ENCODE results near the gene PRKD2. TPM values are rescaled to one million over a fixed set of nuclear protein-coding genes. Genes with fewer than 3 reads are reported as not detected.

PRKD2 gene
- total and polyA plus RNA-seq, 8 donors = 13.8 to 90.3 (median 21.0) TPM

DNA sequence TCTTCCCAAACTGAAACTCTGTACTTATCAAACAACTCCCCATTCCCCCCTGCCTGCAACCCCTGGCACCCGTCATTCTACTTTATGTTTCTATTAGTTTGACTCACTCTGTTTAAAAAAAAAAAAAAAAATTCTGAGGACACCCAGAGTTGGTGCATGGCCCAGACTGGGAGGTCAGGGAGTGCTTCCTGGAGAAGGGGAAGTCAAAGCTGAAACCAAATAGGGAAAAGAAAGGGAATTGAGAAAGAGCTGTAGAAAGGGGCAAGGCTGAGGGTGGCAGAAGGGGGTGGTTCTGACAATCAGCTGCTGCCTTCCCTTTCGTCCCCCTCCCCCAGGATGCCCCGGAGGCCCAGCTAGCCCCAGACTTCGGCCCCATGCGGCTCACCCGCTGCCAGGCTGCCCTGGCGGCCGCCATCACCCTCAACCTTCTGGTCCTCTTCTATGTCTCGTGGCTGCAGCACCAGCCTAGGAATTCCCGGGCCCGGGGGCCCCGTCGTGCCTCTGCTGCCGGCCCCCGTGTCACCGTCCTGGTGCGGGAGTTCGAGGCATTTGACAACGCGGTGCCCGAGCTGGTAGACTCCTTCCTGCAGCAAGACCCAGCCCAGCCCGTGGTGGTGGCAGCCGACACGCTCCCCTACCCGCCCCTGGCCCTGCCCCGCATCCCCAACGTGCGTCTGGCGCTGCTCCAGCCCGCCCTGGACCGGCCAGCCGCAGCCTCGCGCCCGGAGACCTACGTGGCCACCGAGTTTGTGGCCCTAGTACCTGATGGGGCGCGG is 38.4 kb upstream of the PRKD2 start:
- Histone ChIP-seq H3K36me3 (no peaks in the 10 kb centered on the region), H3K4me3 (no peak overlapping the region), H3K4me1 (no peaks in the 10 kb centered on the region), H3K27ac (no peak overlapping the region), H3K27me3 (no peaks in the 10 kb centered on the region), H3K9me3 (no peaks in the 10 kb centered on the region)
- FAIRE-seq (no peak), ATAC-seq (peak in 2 of 4 donors; percentile 5 to 9), DNase-seq (peak in 2 of 6 donors; percentile 55 to 80)
- TF ChIP-seq, protein P1, sequence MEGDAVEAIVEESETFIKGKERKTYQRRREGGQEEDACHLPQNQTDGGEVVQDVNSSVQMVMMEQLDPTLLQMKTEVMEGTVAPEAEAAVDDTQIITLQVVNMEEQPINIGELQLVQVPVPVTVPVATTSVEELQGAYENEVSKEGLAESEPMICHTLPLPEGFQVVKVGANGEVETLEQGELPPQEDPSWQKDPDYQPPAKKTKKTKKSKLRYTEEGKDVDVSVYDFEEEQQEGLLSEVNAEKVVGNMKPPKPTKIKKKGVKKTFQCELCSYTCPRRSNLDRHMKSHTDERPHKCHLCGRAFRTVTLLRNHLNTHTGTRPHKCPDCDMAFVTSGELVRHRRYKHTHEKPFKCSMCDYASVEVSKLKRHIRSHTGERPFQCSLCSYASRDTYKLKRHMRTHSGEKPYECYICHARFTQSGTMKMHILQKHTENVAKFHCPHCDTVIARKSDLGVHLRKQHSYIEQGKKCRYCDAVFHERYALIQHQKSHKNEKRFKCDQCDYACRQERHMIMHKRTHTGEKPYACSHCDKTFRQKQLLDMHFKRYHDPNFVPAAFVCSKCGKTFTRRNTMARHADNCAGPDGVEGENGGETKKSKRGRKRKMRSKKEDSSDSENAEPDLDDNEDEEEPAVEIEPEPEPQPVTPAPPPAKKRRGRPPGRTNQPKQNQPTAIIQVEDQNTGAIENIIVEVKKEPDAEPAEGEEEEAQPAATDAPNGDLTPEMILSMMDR (IDR thresholded peaks at IDR 0.05) = no peak
- intact Hi-C loops (cut with DNase I) = loop anchor here (5.0 to 10.0 kb wide), 3 partner anchors 80 to 240 kb away; no protein-coding TSS in a partner anchor
- WGBS, 2 donors = 87 to 89% methylated on average over 34 to 39 of the region's 39 CpGs

DNA sequence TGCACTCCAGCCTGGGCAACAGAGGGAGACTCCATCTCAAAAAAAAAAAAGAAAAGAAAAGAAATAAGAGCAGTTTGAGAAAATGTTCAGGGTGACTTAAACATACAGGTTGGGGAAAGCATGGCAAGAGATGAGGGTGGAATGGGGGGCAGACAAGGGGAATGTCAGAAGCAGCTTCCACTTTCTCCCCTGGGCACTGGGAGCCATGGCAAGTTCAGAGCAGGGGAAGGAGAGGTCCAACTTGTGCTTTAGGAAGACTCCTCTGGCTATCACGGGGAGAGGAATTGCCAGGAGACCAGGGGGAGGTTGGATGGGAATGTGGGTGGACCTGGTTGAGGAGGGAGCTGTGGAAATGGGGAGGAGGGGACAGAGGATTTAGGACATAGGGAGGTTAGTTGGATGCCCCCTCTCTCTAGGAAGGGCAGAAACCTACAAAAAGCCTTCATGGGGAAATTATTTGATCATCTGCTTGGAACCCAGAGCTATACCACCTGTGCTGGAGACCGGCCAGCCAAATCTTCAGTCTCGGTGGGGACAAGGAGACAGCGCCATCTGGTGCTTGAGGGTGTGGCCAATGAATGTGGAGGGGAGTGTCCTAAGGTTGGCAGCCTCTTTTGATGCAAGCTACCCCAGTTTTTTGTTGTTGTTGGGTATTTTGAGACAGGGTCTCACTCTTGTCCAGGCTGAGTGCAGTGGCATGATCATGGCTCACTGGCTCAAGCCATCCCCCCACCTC is 36.7 kb upstream of the PRKD2 start:
- DNase-seq (peak; percentile 54 to 79 (median 72)), ATAC-seq (peak; percentile 36 to 76 (median 74)), FAIRE-seq (no peak)
- intact Hi-C loops (cut with DNase I) = loop anchor here in 2 of 3 donors (10.0 kb wide), 2 partner anchors 81 to 241 kb away; no protein-coding TSS in a partner anchor
- TF ChIP-seq, protein P1 (IDR thresholded peaks at IDR 0.05) = peak in 1 of 4 donors; percentile 20
- no peaks in the 10 kb centered on the region for H3K27me3 ChIP-seq
- WGBS, 2 donors = 20 to 23% methylated on average over 4 of the region's 4 CpGs
- H3K9me3 ChIP-seq = no peaks in the 10 kb centered on the region
- H3K4me1 ChIP-seq = no peaks in the 10 kb centered on the region
- H3K4me3 ChIP-seq = no peak overlapping the region
- no peak overlapping the region for H3K27ac ChIP-seq
- no peaks in the 10 kb centered on the region for H3K36me3 ChIP-seq

DNA sequence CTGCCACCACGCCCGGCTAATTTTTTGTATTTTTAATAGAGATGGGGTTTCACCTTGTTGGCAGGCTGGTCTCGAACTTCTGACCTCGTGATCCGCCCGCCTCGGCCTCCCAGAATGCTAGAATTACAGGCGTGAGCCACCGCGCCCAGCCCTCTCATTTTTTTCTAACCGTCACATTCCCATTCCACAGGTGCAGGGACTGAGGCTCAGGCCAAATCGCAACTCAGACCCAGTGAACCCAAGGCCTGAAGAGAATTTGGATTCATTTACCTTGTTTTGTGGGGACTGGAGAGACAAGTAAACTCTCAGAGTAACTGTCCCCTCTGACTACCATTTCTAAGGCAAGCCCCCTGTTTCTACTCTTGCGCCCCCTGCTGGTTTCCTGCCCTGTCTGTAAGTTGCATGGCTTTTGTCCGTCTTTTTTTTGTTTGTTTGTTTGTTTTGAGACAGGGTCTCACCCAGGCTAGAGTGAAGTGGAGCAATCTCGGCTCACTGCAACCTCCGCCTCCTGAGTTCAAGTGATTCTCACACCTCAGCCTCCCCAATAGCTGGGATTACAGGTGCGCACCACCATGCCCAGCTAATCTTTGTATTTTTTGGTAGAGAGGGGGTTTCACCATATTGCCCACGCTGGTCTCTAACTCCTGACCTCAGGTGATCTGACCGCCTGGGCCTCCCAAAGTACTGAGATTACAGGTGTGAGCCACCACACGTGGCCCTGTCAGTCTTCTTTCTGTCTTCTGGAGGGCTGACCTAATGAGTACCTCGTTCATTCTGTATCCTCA is 31.6 kb upstream of the PRKD2 start:
- DNase-seq = peak in 4 of 6 donors; percentile 55 to 86 (median 69)
- Histone ChIP-seq H3K36me3 (no peaks in the 10 kb centered on the region), H3K27ac (no peak overlapping the region), H3K4me1 (peaks cover 0 to 9% (median 0%) of the 10 kb centered on the region in 3 donors), H3K4me3 (no peak overlapping the region), H3K9me3 (no peaks in the 10 kb centered on the region), H3K27me3 (no peaks in the 10 kb centered on the region)
- TF ChIP-seq, protein P1 (IDR thresholded peaks at IDR 0.05) = peak; percentile 45 to 65 (median 51)
- intact Hi-C loops (cut with DNase I) = no loop called here
- FAIRE-seq = no peak
- ATAC-seq = peak in 1 of 4 donors; percentile 27
- 79 to 83% methylated on average over 21 of the region's 21 CpGs for WGBS, 2 donors

- intact Hi-C loops (cut with DNase I) = no loop called here
- peak within 1 kb of the TSS; percentile 95 to 97 (median 96) for H3K4me3 ChIP-seq
- H3K9me3 ChIP-seq = no peaks in the 10 kb centered on the region
- DNase-seq = peak in 2 of 6 donors; percentile 58 to 81
- peaks cover 0 to 11% (median 0%) of the 10 kb centered on the region in 3 donors for H3K4me1 ChIP-seq
- no peaks in the 10 kb centered on the region for H3K27me3 ChIP-seq
- 1 to 2% methylated on average over 25 to 73 of the region's 74 CpGs for WGBS, 2 donors
- peak within 1 kb of the TSS in 3 of 4 donors; percentile 42 to 82 (median 67) for H3K27ac ChIP-seq
- peak; percentile 63 to 85 (median 74) for ATAC-seq
- H3K36me3 ChIP-seq = no peaks in the 10 kb centered on the region
- TF ChIP-seq, protein P1 (IDR thresholded peaks at IDR 0.05) = no peak
- FAIRE-seq = no peak
These were observed 29.6 kb upstream of the PRKD2 start, which contains the start of gene STRN4 for GRCh38 chr19:46746281-46747057. Gene STRN4 (minus strand): TSS chr19:46746450. CDS start chr19:46746430, 20 bp downstream.
